ENCODE data around the gene USP7.
"Not testable (repeated sequence)": the region's sequence is repeated elsewhere in the genome, so short reads cannot be mapped to it uniquely, and the experiment has no call there.

USP7 gene

DNA sequence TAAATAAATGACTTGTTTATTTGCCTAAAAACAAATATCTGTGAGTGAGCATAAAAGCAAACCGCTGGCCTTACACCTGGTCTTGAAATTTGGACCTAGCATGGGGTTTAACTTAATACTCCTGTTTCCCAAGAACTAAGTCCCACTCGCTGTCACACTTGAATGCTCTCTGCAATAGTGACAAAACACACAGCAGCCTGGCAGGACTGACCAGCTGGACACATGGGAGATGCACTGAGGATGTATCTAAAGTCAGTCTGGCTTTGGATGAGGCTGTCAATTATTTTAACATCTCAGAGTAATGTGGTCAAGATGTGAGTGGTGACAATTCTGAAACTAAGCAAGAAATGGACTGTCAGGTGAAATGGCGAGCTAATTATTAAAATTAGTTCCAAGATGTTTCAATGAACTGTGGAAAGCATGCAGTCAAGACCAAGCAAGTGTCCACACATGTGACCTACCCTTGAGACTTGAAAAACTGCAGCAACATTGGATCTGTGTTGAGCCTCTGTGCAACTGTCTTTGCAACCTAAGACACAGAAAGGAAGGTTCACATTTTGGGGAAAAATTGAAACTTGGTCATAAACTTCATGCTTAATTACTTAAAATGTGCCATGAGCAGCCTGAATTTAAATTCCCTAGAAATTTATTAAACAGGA is 64.9 kb downstream of the USP7 start:
- no peak for DNase-seq

DNA sequence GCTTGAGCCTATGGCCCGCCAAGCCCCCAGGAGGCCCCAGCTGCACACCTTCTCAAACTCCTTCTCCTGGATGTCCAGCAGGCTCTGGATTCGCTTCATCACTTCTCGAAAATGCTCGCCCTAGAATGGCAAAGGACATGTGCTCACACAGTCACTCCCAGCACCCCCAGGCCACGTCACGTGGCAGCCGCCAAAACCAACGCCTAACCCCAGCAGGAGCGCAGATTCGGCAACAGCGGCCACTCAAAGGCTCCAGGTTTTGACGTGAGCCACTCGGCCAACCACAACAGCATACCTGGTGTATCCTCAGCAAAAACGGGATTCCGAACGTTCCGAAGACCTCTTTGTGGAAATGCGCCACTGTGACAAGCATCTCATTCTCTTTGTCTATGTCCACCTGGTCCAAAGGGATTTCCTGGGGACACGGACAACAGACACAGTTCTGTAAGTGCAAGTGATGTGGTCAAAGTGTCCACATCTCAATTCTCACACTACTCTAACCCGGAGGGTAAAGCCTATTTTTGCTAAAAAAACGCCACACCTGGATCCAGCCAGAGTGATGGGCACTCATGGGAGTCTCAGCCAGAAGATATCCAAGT is 68.9 kb downstream of the USP7 start:
- DNase-seq, result no peak

- DNase-seq, result no peak
These were observed 69.6 kb downstream of the USP7 start for GRCh38 chr16:8893976-8894690.

DNA sequence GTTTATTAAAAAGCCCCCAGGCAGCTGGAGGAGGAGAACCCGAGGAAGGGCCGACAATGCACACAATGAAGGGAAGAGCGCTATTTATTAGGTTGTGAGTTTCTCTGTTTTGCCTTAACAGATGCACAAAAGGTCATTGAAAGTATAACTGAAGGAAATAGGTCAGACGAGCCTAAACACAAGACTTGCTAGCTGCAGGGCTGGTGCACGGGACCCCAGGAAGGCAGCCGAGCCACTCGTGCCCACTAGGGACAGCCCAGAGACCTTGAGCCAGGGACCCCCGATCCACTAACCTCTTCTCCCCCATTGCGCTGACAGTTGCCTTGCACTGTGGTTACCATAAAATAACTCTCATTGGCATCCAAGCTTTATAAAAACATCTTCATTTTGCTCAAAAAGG is 70.3 kb downstream of the USP7 start:
- DNase-seq, result no peak

DNA sequence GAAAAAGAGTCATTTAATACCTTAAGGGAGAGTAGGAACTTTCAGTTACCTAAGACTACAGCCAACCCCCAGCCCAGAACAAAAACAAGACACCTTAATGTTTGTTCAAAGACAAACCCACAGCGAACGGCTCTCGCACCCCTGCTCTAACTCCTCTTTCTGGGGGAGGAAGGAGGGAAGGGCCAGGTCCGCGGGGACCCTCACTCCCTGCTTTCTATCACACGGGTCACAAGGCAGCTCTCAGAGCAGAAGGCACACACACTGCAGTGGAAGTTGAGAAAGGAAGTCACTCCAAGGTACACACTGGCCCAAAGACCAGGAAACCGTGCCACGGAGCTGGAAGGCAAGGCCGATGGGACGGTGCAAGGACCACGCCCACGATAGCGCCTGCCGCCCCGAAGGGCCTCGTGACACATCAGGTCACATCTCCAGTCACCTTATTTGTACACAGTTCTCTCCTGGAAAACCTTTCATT is 71.6 kb downstream of the USP7 start:
- no peak for DNase-seq

DNA sequence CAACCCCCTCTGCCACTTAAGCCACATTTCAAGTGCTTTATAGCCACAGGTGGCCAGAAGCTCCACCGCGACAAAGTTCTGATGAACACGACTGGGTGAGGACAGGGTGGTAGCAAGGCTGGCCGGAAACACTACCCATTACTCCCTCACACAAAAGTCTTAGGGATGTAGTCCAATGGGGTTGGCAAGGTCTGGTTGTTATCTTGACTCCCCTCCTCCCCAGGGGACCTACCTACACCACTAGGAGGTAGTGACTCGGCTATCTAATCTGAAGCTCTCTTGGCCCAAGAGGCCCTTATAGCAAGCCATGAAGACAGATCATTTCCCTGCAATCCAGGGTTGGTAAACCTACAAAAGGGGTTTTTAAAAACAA is 73.2 kb downstream of the USP7 start:
- no peak for DNase-seq

- DNase-seq, result no peak
These were observed 73.7 kb downstream of the USP7 start for GRCh38 chr16:8889893-8890548.

DNA sequence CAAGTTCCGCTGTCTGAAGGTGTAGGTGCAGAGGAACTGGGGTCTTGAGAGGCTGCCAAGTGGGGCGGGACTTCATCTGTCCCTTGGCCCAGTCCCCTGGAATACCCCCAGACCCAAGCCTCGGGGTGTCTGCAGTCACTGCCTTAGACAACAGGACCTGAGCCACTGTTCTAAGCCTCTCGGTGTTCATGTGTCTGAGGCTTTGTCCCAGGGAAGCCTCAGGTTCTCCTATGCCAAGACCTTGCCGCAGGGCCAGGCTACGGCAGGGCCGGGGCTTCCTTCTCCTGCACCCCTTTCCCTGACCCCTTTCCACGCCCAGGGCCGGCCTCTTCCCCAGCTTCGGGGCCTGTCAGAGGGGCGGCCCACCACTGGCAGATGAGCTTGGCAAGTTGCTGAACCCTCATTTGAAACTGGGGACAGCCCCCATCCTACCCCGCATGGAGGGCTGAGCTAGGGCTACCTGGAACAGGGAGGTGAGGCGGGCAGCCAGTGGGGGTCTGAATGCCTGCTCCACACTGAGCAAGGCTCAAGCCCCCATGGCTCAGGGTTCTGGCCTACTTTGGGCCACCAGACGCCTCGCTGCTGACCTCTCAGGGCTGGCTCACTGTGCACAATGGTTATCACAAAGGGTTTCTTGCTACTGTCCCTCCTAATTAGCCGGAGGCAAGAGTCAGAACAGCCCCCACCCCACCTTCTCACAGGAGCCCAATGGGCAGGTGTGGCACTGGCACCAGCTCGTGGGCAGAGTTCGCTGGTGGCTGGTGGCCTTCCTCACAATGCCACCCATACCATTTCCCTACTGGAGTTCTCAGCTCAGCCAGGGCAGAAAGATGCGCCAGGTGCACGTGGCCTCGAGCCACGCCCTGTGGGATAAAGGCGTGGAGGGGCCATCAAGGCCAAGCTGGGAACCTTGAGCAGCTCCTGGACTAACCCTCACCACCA is 74.5 kb downstream of the USP7 start:
- no peak for DNase-seq

DNA sequence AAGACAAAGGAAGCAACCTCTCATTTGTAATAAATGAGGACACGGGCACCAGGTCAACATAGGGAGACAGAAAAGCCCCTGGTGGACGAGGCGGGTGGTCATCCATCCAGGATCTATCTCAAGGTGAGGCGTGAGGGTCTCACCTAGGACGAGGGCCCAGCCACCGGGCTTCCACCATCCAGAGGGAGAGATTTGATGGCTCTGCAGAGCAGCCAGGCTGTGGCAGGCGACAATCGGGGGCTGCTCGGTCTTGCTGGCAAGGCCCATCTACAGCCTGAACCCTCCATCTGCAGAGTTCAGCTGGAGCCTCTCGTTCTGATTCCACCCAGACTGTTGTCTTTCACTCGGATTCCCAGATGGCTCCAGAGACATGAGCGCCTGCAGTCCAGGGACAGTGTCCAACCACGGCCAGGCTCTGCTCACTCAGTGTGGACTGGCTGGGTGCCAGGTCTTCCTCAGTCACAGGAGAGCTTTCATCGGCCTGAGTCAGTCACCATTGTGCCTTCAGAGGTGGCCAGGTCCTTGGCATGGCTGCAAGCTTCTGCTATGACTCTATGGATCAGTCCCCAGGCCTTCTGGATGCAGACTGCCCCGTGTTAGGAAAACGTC is 75.7 kb downstream of the USP7 start:
- no peak for DNase-seq

- DNase-seq, result no peak
These were observed 76.3 kb downstream of the USP7 start for GRCh38 chr16:8887431-8887765.

GRCh38 chr16:8886593-8887430 is 76.9 kb downstream of the USP7 start:
- no peak for DNase-seq

DNA sequence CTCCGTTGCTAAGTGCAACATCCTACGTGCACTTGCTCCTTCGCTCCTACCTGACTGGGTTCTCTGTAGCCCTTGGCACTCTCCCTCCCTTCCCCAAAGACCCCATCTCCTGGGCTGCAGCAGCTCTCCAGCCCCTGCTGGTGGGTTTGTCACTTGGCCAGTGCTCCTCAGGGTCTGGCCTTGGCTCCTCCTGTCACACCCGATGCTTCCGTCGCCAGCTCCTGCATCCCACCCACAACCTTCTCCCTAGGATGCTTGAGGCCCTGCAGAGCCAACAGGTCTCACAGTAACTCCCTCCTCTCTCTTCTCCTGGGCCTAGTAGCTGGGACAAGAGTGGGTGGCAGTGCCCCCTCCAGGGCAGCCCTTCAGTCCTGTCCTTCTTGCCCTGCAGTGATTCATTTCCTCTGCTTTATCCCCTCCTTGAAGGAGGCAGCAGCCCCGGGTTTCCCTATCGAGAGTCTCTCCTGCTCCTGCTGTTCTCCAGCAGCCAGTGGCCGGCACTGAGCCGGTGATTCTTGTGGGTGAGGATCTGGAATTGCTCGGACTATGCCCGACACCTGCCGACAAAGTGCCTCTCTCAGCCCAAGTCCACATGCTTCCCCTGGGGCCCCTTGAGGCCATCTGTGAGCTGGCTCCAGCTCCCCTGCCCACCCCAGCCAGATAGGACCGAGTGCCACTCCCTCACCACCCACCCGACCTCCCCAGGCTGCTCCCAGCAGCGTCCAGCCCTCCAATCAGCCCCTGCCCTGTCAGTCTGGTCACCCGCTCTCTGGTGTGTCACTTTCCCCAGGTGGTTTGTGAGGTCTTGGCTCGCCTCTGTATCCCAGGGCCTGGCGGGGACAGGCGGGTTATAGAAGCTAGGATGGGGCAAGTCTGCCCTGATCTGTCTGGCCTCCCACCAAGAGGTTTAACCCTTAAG is 77.8 kb downstream of the USP7 start:
- no peak for DNase-seq

DNA sequence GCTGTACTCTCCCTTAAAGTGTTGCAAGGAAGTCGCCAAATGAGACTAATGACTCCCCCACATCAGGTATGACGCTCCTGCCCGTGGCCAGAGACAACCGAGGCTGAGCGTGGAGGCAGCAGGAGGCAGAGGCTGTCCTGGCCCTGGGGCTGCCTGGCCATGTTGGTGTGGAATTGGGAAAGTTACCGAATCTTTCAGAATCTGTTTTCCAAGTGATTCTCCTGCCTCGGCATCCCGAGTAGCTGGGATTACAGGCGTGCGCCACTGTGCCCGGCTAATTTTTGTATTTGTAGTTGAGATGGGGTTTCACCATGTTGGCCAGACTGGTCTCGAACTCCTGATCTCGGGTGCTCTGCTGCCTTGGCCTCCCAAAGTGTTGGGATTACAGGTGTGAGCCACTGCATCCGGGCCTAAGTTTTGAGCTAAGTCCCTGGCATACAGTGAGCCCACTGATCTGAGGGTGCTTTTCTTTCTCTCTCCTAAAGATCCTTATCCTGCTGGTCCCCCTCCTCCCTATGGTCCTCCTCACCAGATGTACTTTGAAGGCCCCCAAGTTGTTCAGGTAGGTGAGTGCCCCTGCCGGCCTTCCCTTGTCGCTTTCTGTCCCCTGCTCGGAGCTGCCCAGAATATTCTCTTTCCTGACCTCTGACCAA is 80.9 kb downstream of the USP7 start:
- no peak for DNase-seq

DNA sequence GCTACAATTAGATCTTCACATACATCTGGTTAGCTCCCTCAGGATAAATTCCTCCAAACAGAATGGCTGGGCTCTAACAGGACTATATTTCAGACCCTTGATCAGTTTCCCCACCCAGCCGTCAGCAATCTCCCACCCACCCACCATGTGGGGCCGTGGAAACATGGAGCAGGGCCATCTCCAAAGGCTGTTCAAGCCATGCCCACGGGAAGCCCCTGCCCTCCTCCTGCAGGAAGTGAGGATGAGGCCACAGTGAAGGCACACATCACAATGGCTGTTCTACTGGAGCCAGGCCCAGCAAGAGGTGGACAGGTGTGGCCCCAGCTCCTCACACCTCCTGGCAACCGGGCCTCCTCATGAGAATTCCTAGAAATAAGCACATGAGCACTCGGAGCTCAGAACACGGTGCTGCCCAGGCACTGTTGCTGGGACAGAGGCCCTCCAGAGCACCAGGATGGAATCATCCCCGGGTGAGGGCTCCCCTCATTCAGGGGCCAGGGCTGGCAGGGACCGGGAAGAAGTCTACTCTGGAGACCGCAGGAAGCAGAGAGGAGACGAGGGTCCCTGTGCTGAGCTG is 81.6 kb downstream of the USP7 start, which contains the start of gene LITAFD:
Gene LITAFD, plus strand, starts transcription at position 311 of the 577 bp plus-strand sequence. CDS start 2,005 bp downstream, outside the sequence.
- no peak for DNase-seq

- no peak for DNase-seq
These were observed 82.7 kb downstream of the USP7 start for GRCh38 chr16:8880839-8881510.

GRCh38 chr16:8878523-8878911 is 85.2 kb downstream of the USP7 start:
- DNase-seq, result no peak

DNA sequence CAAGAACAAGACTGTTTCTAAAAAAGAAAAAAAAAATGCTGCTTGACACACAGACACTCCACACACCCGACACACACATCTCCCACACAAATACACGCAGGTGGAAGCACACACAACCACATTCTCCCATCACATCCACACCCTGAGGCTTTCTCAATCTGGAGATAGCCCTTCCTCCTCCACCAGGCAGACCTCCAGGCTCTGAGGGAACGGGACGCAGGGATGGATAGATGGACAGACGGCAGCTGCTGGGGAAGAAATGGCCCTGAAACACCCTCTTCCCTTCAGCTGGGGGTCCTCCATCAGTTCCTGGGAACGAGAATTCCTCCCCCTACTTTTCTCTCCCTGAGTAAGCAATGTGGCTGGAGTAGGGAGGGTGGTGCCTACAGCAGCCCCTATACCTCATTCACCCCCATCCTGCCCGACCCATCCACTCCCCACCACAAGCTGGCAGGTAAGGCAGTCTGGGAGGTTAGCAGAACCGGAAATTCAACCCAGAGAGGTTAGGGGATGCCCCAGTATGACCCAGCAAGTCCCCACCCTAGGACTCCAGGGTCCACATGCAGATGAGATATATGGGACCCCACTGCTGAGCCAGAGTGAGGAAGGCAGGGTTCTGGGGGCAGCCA is 85.7 kb downstream of the USP7 start:
- no peak for DNase-seq

DNA sequence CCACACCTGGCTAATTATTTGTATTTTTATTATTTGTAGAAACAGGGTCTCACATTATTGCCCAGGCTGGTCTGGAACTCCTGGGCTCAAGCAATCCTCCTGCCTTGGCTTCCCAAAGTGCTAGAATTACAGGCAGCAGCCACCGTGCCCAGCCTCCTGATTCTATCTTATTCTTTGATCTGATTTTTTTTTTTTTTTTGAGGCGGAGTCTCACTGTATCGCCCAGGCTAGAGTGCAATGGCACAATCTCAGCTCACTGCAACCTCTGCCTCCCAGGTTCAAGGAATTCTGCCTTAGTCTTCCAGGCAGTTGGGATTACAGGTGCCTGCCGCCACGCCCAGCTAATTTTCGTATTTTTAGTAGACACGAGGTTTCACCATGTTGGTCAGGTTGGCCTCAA is 88.4 kb downstream of the USP7 start:
- DNase-seq, result not testable (repeated sequence)
